K562 treated with DMSO at 1 percent for 4 hours (cell line): Measurements from ENCODE around the gene COPB1. TPM values are rescaled to one million over a fixed set of nuclear protein-coding genes. Genes with fewer than 3 reads are reported as not detected.

Source experiments
- total RNA-seq: library from RNA; unstranded; fragments of 300-600 nt; gene quantifications from 2 replicates; pipeline ENCODE4 v1.2.3, GENCODE V29; 2022; ENCODE audit not compliant: insufficient read depth

Gene COPB1, protein sequence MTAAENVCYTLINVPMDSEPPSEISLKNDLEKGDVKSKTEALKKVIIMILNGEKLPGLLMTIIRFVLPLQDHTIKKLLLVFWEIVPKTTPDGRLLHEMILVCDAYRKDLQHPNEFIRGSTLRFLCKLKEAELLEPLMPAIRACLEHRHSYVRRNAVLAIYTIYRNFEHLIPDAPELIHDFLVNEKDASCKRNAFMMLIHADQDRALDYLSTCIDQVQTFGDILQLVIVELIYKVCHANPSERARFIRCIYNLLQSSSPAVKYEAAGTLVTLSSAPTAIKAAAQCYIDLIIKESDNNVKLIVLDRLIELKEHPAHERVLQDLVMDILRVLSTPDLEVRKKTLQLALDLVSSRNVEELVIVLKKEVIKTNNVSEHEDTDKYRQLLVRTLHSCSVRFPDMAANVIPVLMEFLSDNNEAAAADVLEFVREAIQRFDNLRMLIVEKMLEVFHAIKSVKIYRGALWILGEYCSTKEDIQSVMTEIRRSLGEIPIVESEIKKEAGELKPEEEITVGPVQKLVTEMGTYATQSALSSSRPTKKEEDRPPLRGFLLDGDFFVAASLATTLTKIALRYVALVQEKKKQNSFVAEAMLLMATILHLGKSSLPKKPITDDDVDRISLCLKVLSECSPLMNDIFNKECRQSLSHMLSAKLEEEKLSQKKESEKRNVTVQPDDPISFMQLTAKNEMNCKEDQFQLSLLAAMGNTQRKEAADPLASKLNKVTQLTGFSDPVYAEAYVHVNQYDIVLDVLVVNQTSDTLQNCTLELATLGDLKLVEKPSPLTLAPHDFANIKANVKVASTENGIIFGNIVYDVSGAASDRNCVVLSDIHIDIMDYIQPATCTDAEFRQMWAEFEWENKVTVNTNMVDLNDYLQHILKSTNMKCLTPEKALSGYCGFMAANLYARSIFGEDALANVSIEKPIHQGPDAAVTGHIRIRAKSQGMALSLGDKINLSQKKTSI
- 120 and 133 TPM in 2 replicates for total RNA-seq

GRCh38 chr11:14499560-14500180 is at the start of gene COPB1:
Gene COPB1, minus strand, starts transcription at chr11:14499811. Its CDS starts 883 bp downstream, at chr11:14498928.

GRCh38 chr11:14519917-14520746 is 20.5 kb upstream of the COPB1 start, which contains the start of gene PSMA1:
Gene PSMA1, minus strand, starts transcription at chr11:14520386. Its CDS starts 87 bp downstream, at chr11:14520299.

Other genes with a start within 250 kb of the COPB1 start
- 28.9 and 29.4 TPM in 2 replicates for gene RRAS2, start 140.6 kb downstream of the COPB1 start, total RNA-seq
- gene PSMA1, start 20.6 kb upstream of the COPB1 start, total RNA-seq, result 246 and 247 TPM in 2 replicates
- 5.7 and 10.1 TPM in 2 replicates for gene PDE3B, start 144.0 kb upstream of the COPB1 start, total RNA-seq